Right kidney (tissue), 1 donor: ENCODE measurements around the gene OR6K2.

Experiments
- DNase-seq: peaks from one replicate; pipeline ENCODE4 v3.0.0-alpha.2; 2016

Gene OR6K2

DNA sequence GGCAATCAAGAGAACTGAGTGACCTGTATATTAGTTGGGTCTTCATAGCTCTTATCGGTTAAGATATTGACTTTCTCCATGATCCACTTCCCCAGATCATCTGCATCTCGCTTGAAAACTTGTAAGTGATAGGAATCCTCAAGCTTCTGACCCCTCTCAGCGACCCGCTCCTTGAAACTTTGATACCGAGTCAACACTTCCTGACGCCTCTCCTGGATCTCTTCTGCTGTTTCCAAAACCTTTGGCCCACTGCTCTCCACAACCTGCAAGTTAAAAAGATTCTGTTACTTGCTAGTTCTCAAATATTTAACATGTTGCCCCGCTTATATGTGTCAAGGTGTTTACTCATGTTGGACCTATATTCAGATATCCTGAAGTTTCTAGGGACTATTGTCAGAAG, 15.4 kb downstream of the OR6K2 start:
- no peak for DNase-seq

GRCh38 chr1:158681606-158682005, 18.8 kb downstream of the OR6K2 start:
- no peak for DNase-seq

DNA sequence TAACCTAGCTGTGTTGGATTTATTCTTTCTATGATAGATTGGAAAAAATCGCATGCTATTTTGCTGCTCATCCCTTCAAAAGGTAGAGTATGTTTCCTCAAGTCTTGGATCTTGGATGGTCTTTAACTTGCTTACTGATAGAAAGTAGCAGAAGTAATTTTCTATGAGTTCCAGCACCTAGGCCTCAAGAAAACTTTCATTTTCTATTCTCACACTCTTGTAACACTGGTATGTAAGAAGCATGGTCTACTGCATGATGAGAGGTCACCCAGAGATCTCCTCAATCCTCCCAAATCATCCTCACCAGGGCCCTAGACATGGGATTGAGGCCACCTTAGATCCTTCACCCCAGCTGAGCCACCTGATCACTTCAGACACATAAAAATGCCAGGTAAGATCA, 21.2 kb downstream of the OR6K2 start:
- DNase-seq, result no peak

GRCh38 chr1:158675563-158676323, 24.7 kb downstream of the OR6K2 start:
- no peak for DNase-seq

DNA sequence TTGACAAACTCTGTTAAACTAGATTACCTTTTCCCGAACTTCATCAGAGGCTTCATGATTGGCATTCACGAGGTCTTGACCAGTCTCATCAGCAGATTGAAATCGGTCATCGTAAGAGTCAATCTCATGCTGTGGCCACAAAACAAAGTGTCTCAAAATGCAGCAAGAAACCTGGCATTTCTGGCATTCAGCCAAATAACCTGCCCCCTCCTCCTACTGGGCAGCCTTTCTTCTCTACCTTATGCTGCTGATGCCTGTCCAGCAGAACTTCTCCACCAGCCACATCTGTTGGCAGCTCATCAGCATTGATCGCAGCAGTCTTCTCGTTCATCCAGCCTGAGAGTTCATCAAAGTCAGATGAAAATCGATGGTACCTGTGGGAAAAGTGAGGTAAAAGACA, 26.1 kb downstream of the OR6K2 start:
- no peak for DNase-seq

- DNase-seq, result no peak
Observed at GRCh38 chr1:158666037-158666436, 34.4 kb downstream of the OR6K2 start.

- no peak for DNase-seq
Observed at GRCh38 chr1:158654571-158654970, 45.9 kb downstream of the OR6K2 start.

- DNase-seq, result no peak
Observed at GRCh38 chr1:158654086-158654485, 46.4 kb downstream of the OR6K2 start.

DNA sequence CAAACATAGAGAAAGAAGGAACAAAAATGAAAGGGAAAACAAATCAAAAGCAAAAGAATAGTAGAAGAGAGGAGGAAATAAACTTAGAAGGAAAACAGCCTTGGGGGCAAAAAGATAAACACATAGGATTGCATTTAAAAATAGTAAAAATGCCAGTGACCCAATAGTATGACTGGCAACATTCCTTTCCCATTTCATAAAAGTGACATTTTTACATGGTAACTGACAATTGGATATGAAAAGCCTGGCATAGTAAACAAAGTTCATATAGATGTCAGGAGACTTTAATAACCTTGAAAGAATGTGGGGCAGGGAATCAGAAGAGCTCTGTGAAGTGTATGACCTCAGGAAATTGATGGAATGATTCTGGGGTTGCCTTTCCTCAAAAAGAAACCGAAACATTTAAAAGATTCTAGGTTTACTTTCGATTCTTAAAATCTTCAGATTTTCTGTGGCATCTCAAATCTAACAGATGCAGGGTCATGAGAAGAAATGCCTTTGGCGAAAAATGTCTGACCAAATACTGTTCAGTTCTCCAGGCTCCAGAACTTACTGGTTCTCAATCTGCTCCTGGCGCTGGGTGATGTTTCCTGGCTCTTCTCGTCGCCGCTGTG, 47.6 kb downstream of the OR6K2 start:
- no peak for DNase-seq
